Caco-2 (cell line): ENCODE data around the gene ATP2B1. TPM values are rescaled to one million over a fixed set of nuclear protein-coding genes. Genes with fewer than 3 reads are reported as not detected.
A peak's percentile ranks its signal among the peaks of the same experiment; 100 is the strongest.

Source experiments
- BruUV-seq: library from RNA; stranded (reverse); fragments of 400-500 nt; replicated peaks from 2 replicates; lab custom pipeline; 2021; lab: Mats Ljungman, UMichigan
- CTCF ChIA-PET: fragments of 300-600 bp; sonication (Branson Sonifier 250); formaldehyde crosslinking; loops from one replicate; lab custom pipeline; 2022; ENCODE audit warnings: antibody characterized with exemption; lab: Charles Lee
- POLR2A ChIA-PET: fragments of 300-600 bp; sonication (Branson Sonifier 250); formaldehyde crosslinking; loops from one replicate; lab custom pipeline; 2022; ENCODE audit warnings: antibody characterized with exemption; lab: Charles Lee
- DNase-seq, 2 experiments: peaks; one replicate each; pipeline versions ENCODE4 v3.0.0 to v3.0.0-alpha.2; 2020 to 2022
- H3K27me3 ChIP-seq: replicated peaks from 2 replicates; pipeline ENCODE4 v1.6.0; 2011; ENCODE audit warnings: low read length; ENCODE audit not compliant: control insufficient read depth, insufficient read depth
- H3K36me3 ChIP-seq: 2 replicates; pipeline ENCODE4 v1.5.1; 2011; ENCODE audit warnings: low read length; ENCODE audit not compliant: control insufficient read depth, insufficient read depth
- H3K4me1 ChIP-seq: fragments of 250-450 bp; sonication (Bioruptor Pico); 2 replicates; pipeline ENCODE4 v1.5.1; 2020; ENCODE audit warnings: mild to moderate bottlenecking
- H3K4me3 ChIP-seq: 2 replicates; pipeline ENCODE4 v1.5.1; 2011; ENCODE audit warnings: low read depth, mild to moderate bottlenecking, control low read depth, low read length
- H3K9me3 ChIP-seq: fragments of 250-450 bp; sonication (Bioruptor Pico); 2 replicates; pipeline ENCODE4 v1.5.1; 2020; ENCODE audit warnings: mild to moderate bottlenecking, moderate library complexity
- H3K27ac Mint-ChIP-seq: one replicate; pipeline ENCODE4 v1.8.0; 2022; ENCODE audit warnings: mixed read lengths; ENCODE audit not compliant: unreplicated experiment
- H3K27me3 Mint-ChIP-seq: one replicate; pipeline ENCODE4 v1.8.0; 2022; ENCODE audit warnings: mixed read lengths; ENCODE audit not compliant: insufficient read depth, unreplicated experiment
- H3K36me3 Mint-ChIP-seq: one replicate; pipeline ENCODE4 v1.8.0; 2022; ENCODE audit warnings: mild to moderate bottlenecking, mixed read lengths; ENCODE audit not compliant: insufficient read depth, unreplicated experiment
- H3K4me1 Mint-ChIP-seq: one replicate; pipeline ENCODE4 v1.8.0; 2022; ENCODE audit warnings: low read depth, mixed read lengths; ENCODE audit not compliant: unreplicated experiment
- H3K4me3 Mint-ChIP-seq: one replicate; pipeline ENCODE4 v1.8.0; 2022; ENCODE audit warnings: mild to moderate bottlenecking, moderate library complexity, mixed read lengths; ENCODE audit not compliant: unreplicated experiment
- H3K9me3 Mint-ChIP-seq: one replicate; pipeline ENCODE4 v1.8.0; 2022; ENCODE audit warnings: mixed read lengths; ENCODE audit not compliant: unreplicated experiment
- intact Hi-C: fragments of 100-400 bp; cut with micrococcal nuclease; formaldehyde crosslinking; loops from one replicate; pipeline ENCODE4 v1.10.0; 2022; ENCODE audit not compliant: unreplicated experiment
- total RNA-seq: library from RNA; stranded (reverse); gene quantifications from 2 replicates; pipeline ENCODE4 v1.2.3, GENCODE V29; 2022
- TF ChIP-seq, protein P1 (sequence below), 2 experiments: fragments of 200-600 bp in 1 of 2; IDR thresholded peaks; 1 replicate in 1 of 2; 2 replicates in 1 of 2; pipeline versions ENCODE4 v1.5.1 to v1.8.0; 2011 to 2022; ENCODE audit warnings: antibody characterized with exemption in 1 of 2, control low read depth in 1 of 2, inconsistent platforms in 1 of 2, low read depth in 1 of 2, low read length in 1 of 2, mild to moderate bottlenecking in 1 of 2, moderate library complexity in 1 of 2; ENCODE audit not compliant: insufficient read depth in 1 of 2, severe bottlenecking in 1 of 2, unreplicated experiment in 1 of 2

ATP2B1 gene
- total RNA-seq, 1 experiment from 2014 or later: 107 TPM

DNA sequence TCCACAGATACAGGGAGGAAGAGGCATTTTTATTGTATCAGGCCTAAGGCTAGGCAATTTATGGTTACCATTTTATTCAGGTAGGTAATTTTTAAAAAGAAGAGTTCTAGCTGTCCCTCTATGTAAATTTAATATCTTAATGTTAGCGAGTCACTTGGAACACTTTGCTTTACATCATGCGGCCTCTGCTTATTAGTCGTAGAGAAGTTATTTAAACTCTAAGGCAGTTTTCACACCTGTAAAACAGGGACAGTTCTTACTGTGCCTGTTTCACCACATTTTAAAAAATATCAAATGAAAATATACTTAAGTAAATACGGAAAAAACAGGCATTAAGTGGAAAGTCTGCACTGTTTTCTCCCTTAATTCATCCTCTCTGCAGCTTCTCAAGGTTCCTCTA, 111.4 kb downstream of the ATP2B1 start:
- Histone ChIP-seq H3K4me3 (no peak overlapping the region), H3K4me1 (peaks cover 7% of the 10 kb centered on the region; the same call in 1 of the 2 replicates), H3K9me3 (no peaks in the 10 kb centered on the region), H3K36me3 (peaks cover 1% of the 10 kb centered on the region; the same call in 1 of the 2 replicates), H3K27me3 (no peaks in the 10 kb centered on the region)
- Mint-ChIP-seq H3K27me3 (no peaks in the 10 kb centered on the region), H3K36me3 (peaks cover 37% of the 10 kb centered on the region), H3K4me1 (peaks cover 10% of the 10 kb centered on the region), H3K27ac (peak overlapping the region; percentile 23), H3K4me3 (no peak overlapping the region), H3K9me3 (no peaks in the 10 kb centered on the region)
- ChIA-PET POLR2A (no interaction called here), CTCF (no interaction called here)
- intact Hi-C loops: no loop called here
- BruUV-seq: no TSS peak
- TF ChIP-seq, protein P1, sequence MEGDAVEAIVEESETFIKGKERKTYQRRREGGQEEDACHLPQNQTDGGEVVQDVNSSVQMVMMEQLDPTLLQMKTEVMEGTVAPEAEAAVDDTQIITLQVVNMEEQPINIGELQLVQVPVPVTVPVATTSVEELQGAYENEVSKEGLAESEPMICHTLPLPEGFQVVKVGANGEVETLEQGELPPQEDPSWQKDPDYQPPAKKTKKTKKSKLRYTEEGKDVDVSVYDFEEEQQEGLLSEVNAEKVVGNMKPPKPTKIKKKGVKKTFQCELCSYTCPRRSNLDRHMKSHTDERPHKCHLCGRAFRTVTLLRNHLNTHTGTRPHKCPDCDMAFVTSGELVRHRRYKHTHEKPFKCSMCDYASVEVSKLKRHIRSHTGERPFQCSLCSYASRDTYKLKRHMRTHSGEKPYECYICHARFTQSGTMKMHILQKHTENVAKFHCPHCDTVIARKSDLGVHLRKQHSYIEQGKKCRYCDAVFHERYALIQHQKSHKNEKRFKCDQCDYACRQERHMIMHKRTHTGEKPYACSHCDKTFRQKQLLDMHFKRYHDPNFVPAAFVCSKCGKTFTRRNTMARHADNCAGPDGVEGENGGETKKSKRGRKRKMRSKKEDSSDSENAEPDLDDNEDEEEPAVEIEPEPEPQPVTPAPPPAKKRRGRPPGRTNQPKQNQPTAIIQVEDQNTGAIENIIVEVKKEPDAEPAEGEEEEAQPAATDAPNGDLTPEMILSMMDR (IDR thresholded peaks at IDR 0.05; ENCODE audit: insufficient read depth in 1 of 2, low read depth in 1 of 2, low read length in 1 of 2, severe bottlenecking in 1 of 2, unreplicated experiment in 1 of 2): no peak
- no peak for DNase-seq

DNA sequence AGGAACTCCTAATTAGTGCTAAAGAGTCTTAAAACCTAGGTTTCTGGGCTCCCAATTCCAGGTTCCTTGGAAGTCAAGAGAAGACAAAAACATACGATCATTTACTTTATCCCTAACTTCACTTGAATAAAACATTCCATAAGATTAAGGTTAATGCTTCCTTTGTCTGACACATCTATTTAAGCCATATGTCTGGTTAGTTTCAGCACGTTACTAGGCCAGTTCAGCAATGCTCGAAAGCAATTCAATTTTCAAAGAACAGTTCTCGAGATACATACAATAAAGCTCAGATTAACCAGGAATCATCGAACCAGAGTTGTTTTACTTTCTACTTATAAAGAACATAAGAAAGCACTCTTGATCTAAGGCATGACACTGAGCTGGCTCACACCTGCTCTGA, 114.8 kb downstream of the ATP2B1 start:
- no peaks in the 10 kb centered on the region for H3K27me3 ChIP-seq

DNA sequence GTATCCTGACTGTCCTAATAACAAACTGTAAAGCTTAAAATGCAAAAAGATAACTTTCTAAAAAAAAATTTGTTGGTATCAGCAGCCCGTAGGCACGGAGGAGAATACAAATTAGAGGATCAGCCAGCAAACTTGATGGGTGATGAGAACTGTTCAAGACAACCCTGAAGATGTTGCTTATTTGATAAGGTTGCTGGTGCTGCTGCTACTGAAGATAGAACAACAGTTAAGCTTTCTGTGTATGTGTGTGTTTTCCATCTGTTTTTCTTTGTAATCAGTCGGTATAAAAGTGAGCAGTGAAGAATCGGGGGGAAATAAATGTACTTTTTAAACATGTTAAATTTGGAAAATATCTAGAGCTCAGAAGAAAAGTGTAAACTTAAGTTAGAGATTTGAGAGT, 115.4 kb downstream of the ATP2B1 start:
- Mint-ChIP-seq H3K27ac (no peak overlapping the region), H3K36me3 (peaks cover 43% of the 10 kb centered on the region), H3K27me3 (no peaks in the 10 kb centered on the region), H3K4me3 (no peak overlapping the region), H3K4me1 (peaks cover 3% of the 10 kb centered on the region), H3K9me3 (no peaks in the 10 kb centered on the region)
- ChIA-PET POLR2A (no interaction called here), CTCF (no interaction called here)
- Histone ChIP-seq H3K4me1 (peaks cover 3% of the 10 kb centered on the region; the same call in 1 of the 2 replicates), H3K9me3 (no peaks in the 10 kb centered on the region), H3K36me3 (no peaks in the 10 kb centered on the region; the same call in 1 of the 2 replicates), H3K4me3 (no peak overlapping the region), H3K27me3 (no peaks in the 10 kb centered on the region)
- intact Hi-C loops: no loop called here
- DNase-seq: no peak
- TF ChIP-seq, protein P1 (IDR thresholded peaks at IDR 0.05; ENCODE audit: insufficient read depth in 1 of 2, low read depth in 1 of 2, low read length in 1 of 2, severe bottlenecking in 1 of 2, unreplicated experiment in 1 of 2): no peak
- no TSS peak for BruUV-seq

More for the DNA sequence above, 114.8 kb downstream of the ATP2B1 start:
- Mint-ChIP-seq H3K4me3 (no peak overlapping the region), H3K4me1 (peaks cover 9% of the 10 kb centered on the region), H3K9me3 (no peaks in the 10 kb centered on the region), H3K27me3 (no peaks in the 10 kb centered on the region), H3K36me3 (peaks cover 46% of the 10 kb centered on the region), H3K27ac (no peak overlapping the region)
- intact Hi-C loops: no loop called here
- ChIA-PET CTCF (no interaction called here), POLR2A (no interaction called here)
- Histone ChIP-seq H3K4me1 (peaks cover 7% of the 10 kb centered on the region; the same call in 1 of the 2 replicates), H3K4me3 (no peak overlapping the region), H3K9me3 (no peaks in the 10 kb centered on the region), H3K36me3 (peaks cover under 1% of the 10 kb centered on the region; the same call in 1 of the 2 replicates)
- no peak for DNase-seq
- TF ChIP-seq, protein P1 (IDR thresholded peaks at IDR 0.05; ENCODE audit: insufficient read depth in 1 of 2, low read depth in 1 of 2, low read length in 1 of 2, severe bottlenecking in 1 of 2, unreplicated experiment in 1 of 2): no peak
- BruUV-seq: no TSS peak
